Stimulated activated CD8-positive, alpha-beta memory T cell treated with anti-CD3 and anti-CD28 coated beads, Interleukin-15, amount 100 ng/mL, for 24 hours (primary cell): ENCODE data around the gene MRPS12.

ENCODE experiments used
- DNase-seq: peaks from one replicate; pipeline ENCODE4 v3.0.0-alpha.2; 2020; ENCODE audit warnings: low read depth

Gene MRPS12

GRCh38 chr19:38975214-38975860, 44.6 kb downstream of the MRPS12 start, which contains the start of gene FBXO17:
Gene FBXO17 (minus strand): TSS chr19:38975742. CDS start chr19:38950319, 25,423 bp downstream.
- no peak for DNase-seq

- no peak for DNase-seq
These were observed 45.1 kb downstream of the MRPS12 start for GRCh38 chr19:38975861-38976271.

GRCh38 chr19:38977445-38978325, 46.9 kb downstream of the MRPS12 start:
- no peak for DNase-seq

GRCh38 chr19:38978326-38978689, 47.6 kb downstream of the MRPS12 start:
- DNase-seq = no peak

GRCh38 chr19:38979812-38980211, 49.1 kb downstream of the MRPS12 start:
- DNase-seq = no peak

GRCh38 chr19:38980583-38981374, 50.0 kb downstream of the MRPS12 start:
- no peak for DNase-seq
